ENCODE data around the gene SUCNR1.
"Not testable (repeated sequence)": the region's sequence is repeated elsewhere in the genome, so short reads cannot be mapped to it uniquely, and the experiment has no call there.

The SUCNR1 gene, protein sequence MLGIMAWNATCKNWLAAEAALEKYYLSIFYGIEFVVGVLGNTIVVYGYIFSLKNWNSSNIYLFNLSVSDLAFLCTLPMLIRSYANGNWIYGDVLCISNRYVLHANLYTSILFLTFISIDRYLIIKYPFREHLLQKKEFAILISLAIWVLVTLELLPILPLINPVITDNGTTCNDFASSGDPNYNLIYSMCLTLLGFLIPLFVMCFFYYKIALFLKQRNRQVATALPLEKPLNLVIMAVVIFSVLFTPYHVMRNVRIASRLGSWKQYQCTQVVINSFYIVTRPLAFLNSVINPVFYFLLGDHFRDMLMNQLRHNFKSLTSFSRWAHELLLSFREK

DNA sequence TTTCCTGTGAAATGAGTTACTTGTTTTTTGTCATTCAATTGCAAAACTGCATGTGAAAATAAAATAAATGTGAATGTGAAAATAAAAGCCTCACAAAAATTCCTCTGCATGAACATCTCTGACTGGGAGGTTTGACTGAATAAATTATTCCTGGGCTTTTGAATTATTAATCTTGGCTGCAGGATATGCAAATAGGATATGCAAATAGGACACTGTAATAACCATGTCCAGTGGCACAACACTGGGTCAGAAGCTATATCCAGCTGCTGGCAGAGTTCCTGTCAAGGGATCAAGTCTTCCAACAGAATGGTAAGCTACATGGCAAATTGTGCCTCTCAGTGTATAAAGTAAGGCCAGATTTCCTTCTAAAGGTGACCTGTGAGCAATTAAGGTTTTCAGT, at the start of gene SUCNR1:
Gene SUCNR1 (plus strand): TSS at position 246 of the 400 bp plus-strand sequence. CDS start 6,250 bp downstream, outside the sequence.
- no peak for DNase-seq (ENCODE audit: low spot score)

DNA sequence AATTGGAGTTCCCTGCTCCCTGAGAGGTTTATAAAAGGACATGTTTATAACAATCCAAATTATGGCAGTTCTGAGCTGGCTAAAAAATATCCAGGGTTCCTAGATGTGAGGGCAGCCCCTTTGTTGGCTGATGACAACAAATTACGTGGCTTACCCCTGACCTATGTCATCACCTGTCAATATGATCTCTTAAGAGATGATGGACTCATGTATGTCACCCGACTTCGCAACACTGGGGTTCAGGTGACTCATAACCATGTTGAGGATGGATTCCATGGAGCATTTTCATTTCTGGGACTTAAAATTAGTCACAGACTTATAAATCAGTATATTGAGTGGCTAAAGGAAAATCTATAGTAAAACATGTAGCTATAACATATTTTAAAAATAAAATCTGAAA, 45.6 kb upstream of the SUCNR1 start:
- no peak for DNase-seq (ENCODE audit: low spot score)

DNA sequence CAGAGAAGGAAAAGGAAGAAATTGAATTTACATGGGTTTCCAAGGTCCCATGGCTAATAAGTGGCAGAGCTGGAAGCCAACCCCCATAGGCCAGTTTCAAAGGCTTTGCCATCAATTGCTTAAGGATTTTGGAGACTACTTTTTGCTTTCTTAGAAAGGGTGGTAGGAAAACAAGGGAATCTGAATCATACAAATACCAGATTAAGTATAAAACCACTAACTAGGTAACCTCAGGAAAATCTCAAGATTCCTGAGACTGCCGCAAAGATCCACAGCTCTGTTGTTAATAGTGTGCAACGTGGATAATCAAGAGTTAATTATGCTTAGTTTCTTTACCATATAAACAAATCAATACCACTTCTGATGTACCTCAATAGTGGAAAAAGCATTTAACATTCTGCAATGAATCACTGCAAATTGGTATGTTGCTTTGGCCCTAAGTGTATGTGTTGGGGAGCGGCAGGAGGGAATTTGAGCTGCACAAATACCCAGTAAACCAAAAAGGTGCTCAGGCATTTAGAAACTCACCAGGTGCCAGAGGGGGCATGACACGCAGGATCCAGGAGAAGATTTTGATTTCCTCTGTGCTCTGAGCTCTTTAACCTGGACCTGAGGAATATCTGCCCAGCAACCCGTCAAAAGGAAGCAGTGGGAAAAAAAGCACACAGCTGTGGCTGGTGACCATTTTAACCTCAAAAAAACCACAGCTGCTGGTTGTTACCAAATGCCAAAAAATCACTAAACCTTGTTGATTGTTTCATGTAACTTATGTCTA, 37.5 kb upstream of the SUCNR1 start:
- peak; percentile 62 for DNase-seq (ENCODE audit: low spot score)

DNA sequence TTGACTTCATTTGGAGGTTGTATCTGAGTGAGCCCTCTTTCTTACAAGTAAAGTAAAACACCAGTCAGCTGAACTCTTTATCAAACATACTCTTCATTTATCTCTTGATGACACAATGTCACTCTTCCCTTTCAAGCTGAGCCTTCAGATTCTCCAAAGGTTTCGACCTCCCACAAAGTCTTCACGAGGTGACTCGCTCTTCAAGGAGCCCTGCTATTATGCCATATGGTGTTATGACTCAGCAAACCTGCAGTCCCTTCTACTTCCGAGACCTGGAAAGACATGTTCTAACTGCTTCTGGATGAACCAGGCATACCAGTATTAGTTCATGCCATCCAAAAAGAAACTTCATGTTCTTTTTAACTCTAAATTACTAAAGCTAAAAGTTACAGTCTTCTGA, 36.4 kb upstream of the SUCNR1 start:
- DNase-seq (ENCODE audit: low spot score), result peak; percentile 93

DNA sequence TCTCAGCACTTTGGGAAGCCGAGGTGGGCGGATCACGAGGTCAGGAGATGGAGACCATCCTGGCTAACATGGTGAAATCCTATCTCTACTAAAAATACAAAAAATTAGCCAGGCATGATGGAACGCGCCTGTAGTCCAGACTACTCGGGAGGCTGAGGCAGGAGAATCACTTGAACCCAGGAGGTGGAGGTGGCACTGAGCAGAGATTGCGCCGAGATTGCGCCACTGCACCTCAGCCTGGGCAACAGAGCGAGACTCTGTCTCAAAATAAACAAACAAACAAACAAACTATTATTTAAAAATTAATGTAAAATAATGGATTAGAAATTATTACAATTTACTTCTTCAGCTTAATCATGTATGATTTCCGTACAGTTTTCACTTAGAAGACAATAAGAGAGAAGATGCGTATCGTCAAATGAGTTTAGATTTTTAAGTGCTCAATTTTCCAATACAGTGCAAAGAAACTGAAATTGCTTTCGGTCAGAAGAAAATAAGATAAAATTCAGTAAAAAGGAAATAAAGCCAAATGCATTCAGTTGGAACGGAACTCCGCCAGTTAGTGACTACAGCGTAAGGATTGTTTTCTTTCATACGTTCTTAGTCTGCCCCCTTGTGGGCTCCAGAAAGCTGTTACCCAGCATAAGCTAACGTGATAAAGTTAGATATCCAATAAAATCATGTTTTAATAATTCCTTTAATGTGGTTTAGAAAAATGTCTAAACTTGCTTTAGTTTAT, 34.7 kb upstream of the SUCNR1 start:
- peak; percentile 81 for DNase-seq (ENCODE audit: low spot score)

DNA sequence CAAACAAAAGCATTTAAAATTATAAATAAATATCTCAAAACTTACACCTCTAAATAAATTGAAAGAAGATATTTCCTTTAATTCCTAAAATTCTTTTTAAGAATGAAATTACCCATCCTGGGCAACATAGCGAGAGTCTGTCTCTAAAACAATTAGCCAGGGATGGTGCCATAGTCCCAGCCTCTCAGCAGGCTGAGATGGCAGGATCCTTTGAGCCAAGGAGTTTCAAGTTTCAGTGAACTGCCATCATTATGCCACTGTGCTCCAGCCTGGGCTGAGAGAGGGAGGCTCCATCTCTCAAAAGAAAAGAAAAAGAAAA, 34.2 kb upstream of the SUCNR1 start:
- DNase-seq (ENCODE audit: low spot score), result no peak

DNA sequence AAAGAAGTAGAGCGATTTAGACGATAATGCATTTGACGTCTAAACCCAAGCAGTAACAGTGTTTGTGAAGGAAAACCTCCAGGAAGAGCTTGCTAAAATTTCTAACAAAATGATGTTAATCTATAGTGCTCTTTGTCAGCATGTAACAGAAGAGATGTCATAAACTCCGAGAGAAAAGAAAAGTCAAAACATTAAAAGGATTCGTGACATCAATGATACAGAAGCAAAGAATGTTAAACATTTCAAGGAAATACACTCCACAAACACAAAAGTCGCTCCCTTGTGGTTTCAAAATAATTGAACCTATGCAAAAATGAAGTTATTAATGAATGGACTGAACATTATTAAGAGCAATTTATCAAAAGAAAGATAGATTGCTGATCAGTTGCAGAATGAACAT, 31.6 kb upstream of the SUCNR1 start:
- DNase-seq (ENCODE audit: low spot score), result no peak

DNA sequence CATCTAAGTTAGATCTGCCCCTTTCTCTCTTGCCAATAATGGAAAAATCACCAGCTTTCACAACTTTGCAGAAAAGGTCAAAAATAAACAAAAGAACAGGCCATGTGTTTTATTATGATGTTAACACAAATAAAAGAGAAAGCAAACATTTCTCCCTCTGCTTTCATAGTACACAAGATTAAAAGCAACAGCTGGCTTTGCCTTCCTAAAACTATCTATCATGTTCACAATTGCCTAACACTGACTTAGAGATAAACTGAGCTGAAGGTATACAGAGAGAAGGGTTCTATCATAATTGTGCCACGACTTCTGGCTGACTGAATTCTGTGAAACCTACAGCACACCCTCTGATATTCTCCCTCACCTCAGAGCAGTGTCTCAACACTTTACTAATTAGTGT, 30.2 kb upstream of the SUCNR1 start:
- DNase-seq (ENCODE audit: low spot score), result no peak

DNA sequence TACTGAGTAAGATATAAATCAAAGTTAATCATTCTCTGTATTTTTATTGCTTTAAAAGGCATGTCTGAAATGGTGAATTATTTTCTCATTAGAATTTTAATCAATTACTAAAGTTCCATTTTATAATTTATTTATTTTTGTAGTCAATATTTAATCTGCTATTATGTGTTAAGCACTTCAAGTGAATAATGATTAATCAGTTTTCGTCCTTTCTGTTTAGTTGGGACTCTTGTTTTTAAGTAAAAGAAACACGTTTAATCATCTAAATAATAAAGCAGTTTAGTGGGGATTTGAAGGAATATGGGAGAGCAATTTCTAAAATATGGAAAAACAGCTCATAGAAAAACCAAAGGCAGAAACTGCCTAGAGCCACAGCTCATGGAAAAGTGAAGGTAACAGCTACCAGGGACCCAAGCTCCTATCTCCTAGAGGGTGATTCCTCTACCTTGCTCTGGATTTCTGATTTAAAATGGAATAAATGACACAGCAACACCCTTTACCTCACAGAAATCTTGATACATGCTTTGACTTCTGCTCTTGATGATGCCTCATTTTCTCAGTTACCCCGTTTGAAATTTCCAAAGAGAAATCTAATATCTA, 28.0 kb upstream of the SUCNR1 start:
- peak; percentile 12 for DNase-seq (ENCODE audit: low spot score)

DNA sequence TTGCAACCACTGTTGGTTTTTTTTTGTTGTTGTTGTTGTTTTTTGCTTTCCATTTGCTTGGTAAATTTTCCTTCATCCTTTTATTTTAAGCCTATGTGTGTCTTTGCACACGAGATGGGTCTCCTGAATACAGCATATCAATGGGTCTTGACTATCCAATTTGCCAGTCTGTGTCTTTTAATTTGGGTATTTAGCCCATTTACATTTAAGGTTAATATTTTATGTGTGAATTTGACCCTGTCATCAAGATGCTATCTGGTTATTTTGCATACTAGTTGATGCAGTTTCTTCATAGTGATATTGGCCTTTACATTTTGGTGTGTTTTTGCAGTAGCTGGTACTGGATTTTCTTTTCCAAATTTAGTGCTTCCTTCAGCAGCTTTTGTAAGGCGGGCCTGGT, 23.4 kb upstream of the SUCNR1 start:
- not testable (repeated sequence) for DNase-seq (ENCODE audit: low spot score)

DNA sequence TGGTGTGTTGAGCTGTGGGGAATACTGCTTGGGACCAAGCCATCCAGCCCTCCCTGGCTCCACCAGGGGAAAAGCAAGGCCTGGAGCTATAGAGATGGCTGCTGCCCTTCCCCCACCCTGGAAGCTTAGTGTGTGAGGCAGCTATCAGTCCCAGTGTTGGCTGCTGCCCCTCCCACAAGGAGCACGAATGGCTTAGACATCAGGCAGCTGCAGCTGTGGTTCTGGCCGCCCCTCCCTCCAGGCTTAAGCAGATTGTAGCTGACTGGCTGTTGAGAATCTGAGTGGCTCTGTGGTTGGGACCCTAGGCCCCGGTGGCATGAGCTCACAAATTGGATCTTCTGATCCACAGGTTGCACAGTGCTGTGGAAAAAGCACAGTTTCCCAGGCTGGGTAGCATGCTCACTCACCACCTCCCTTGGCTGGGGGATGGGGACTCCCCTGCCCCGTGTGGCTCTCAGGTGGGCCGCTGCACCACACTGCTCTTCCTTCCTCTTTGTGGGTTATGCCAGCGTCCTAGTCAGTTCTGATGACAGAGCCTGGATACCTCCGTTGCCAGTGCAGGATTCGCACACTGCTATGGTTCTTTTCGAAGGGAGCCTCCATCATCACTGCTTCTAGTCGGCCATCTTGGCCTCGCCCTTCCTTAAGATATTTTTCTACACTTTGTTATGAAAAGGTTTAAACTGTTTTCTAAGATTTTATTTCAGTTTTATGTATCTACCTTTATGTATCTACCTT, 21.2 kb upstream of the SUCNR1 start:
- no peak for DNase-seq (ENCODE audit: low spot score)

DNA sequence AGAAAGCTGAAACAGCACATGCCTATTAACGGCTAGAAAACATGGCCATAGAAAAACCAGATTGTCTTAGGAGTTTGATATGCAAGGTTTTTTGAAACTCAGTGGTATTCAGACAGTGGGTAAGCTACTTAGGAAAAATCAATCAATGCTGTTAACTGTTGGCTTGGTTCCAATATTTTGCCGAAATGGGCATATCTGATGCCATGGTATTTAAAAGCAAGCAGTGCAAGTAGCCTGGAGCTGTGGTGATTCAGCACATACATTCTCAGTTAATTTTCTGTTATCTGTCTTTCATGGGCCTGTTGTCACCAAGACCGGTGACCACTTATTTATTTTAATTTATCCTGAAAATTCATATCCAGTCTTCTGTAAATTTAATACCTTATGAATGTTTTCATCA, 17.3 kb upstream of the SUCNR1 start:
- no peak for DNase-seq (ENCODE audit: low spot score)

DNA sequence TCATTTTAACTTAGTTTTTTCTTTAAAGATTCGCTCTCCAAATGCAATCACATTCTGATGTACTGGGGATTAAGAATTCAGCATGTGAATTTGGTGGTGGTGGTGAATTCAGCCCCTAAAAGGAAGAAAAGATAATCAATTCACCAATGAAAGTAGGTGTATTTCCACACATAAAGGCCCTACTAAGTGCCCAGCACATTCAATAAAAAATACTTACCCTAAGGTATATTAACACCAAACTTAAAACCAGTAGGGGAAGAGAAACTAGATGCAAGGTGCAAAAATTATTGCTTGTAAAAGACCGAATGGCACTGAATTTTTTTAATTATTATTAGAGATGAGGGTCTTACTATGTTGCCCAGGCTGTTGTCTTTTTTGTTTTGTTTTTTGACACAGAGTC, 16.8 kb upstream of the SUCNR1 start:
- no peak for DNase-seq (ENCODE audit: low spot score)

DNA sequence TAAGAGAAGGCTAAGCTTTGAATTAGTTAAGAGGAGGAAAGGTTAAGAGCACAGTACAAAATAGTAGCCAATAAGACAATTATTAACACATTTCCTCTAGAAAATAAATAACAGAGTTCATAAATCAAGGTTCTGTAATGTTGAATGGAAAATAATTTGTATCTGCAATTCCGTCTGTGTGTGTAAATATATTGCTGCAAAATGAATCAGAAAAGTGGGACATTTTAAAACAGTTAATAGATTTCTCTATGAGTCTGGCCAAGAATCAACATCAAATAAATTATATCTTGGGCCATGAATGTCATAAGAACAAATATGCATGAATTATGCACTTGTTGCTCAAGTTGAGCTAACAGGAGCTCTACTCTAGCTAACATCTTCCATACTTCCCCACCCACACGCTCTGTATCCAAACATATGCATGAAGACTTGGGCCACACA, 14.2 kb upstream of the SUCNR1 start:
- DNase-seq (ENCODE audit: low spot score), result peak; percentile 21

DNA sequence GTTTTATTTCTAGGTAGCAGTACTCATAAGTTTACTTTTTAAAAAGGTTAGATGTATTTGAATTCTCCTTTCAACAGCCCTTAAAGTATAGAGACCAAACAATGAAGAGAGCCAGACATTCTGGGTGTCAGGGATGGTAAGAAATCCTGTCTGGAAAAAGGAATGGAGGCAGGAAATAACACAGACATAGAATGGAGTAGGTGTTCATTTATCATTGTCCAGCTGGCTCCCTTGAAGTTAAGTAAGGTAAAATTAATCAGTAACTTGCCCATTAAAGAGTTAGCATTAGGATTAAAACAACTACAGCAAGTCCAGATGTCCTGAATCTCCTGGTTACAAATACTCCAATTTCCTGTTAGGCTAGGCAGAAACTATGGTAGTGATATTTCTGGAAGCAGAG, 13.5 kb upstream of the SUCNR1 start:
- DNase-seq (ENCODE audit: low spot score), result peak; percentile 83

DNA sequence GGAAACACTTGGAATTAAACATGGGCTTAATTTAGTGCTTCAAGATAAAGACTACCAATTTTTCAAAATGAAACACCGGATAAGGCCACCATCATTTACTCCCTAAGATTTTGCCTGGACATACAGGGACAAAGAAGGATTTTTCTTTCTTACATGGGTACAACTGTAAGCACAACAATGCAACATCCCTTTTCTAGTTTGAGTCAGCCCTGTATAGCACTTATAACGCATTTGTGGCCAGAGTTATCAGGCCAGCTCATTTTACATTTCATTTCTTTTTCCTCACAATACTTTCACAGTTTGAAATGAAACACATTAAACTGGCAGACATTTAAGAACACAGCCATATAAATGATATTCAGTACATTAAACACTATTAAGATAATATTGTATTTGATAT, 9.8 kb upstream of the SUCNR1 start:
- no peak for DNase-seq (ENCODE audit: low spot score)

DNA sequence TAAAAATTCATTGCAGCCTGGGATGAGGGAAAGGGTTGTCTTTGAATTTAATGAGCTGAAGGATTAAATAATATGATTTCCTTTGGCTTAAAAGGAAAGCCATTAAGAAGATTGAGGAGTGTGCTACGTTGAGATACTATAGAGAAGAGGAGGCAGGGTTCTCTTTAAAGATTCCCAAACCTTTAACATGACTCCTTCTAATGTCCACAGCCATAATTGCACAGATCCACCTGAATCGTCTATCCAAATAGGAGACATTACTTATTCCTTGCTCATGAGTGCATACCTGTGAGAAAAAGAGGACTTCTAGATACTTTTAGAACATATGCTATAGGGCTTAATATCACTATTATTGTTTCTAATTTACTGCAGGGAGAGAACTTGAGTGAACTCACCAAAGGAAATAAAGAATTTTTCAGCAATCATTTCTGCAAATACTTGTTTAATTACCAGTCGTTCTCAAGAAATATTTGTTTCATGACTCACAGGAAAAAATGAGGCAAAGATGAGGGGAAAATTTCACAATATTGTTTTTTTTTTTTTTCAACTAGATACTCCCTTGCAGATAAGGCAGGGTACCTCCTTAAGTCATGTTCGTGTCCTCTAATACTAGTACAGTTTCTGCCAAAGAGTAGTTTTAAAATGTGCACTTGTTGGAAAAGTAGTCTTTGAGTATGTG, 8.9 kb upstream of the SUCNR1 start:
- DNase-seq (ENCODE audit: low spot score), result peak; percentile 68

DNA sequence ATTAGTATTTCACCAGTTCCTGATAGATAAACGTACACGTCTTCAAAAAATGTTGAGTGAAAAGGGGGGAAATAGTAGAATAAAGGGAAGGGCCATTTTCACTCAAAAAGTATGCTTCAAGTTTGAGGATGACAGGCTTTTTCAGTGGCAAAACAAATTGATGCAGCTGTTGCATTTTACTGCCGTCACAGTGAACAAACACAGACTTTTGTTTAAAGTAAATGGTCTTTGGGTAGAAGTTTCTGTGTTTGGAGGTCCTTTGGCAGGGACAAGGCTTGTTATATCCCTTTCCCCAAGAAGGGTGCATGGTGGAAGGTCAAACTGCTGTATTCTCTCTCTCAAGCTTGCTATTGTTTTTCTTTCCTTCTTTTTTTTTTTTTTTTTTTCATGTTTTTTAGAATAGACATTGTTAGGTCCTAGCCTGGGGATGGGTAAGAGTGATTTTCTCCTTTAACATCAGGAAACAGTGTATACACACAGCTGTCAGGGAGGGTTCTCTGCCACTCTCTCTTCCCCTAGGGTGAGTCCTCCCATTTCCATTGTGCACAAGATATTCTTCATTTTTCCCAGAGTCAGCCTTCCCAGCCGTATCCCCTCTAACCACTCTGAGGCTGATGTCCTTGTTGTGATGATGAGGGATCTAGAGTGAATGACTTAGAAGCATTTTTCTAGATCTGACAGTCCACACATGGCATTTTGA, 6.6 kb upstream of the SUCNR1 start:
- no peak for DNase-seq (ENCODE audit: low spot score)

DNA sequence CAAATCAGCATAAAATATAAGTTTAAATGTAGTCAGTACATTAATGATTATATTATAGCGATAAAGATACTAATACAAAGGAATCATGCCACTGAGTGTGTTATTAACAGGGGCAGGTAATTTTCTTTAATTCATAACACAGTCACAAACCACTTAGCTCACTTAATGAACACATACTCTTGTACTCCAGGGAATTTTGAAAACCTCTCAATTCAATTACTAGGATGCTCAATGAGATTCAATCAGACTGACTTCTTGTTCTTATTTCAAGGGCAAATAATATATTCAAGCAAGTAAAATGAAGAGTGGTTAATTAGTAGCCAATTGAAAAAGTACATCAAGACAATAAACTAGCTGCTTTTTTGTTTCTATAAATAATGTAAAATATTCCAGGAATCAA, 5.8 kb upstream of the SUCNR1 start:
- no peak for DNase-seq (ENCODE audit: low spot score)

DNA sequence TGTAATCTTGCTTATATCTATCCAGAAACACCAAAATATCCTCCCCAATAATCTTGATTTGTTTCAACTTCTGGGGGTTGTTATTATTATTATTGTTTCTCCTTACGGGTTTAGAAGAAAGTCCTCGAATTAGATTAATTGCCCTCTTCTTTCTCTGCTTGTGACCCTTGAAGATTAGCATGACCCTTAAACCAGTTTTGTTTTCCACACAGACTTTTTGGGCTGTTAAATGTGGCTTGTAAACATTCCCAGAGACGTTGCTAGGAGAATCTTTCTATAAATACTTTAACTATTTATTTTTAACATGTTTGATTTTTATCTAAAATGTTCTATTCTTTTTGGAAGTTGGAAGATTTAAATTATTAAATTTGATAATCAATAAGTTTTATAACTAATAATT, 4.3 kb upstream of the SUCNR1 start:
- no peak for DNase-seq (ENCODE audit: low spot score)

Data from kidney tubule cell (primary cell).